MM.1S (cell line): Measurements from ENCODE around the gene MAPRE3.

ENCODE experiments used
- EZH2 ChIP-seq: fragments of 300-600 bp; sonication (generic); optimal IDR thresholded peaks from 2 replicates; pipeline ENCODE3; 2017; ENCODE audit warnings: low read depth, mild to moderate bottlenecking, antibody characterized with exemption, low read length, mixed read lengths
- EZH2phosphoT487 ChIP-seq: fragments of 300-600 bp; sonication (generic); IDR thresholded peaks from 2 replicates; pipeline ENCODE4 v1.6.1; 2018; ENCODE audit warnings: antibody characterized with exemption, low read length
- TF ChIP-seq, protein P1 (sequence below): fragments of 300-600 bp; sonication (generic); IDR thresholded peaks from 2 replicates; pipeline ENCODE4 v1.5.1; 2016; ENCODE audit warnings: antibody characterized with exemption, low read length, mixed read lengths

DNA sequence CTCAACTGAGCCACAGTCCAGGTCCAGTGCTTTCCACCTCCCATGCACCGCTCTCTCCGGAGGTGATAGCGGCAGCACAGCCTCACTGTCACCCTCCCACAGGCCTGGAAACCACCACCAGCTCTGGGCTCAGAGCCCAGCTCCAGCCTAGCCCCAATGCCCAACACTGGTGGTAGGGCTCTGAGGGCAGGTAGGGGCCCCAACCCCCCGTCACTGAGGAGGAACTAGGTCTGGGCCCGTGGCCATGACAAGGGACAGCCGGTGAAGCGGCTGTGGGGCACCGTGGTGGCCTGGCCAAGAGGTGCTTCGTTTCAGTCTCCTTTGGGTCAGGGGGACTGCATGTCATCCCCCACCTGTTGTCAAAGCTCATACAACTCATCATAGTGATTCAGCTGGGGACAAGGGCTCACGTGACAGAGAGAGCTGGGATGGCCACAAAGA, 56.8 kb downstream of the MAPRE3 start:
- TF ChIP-seq, protein P1, sequence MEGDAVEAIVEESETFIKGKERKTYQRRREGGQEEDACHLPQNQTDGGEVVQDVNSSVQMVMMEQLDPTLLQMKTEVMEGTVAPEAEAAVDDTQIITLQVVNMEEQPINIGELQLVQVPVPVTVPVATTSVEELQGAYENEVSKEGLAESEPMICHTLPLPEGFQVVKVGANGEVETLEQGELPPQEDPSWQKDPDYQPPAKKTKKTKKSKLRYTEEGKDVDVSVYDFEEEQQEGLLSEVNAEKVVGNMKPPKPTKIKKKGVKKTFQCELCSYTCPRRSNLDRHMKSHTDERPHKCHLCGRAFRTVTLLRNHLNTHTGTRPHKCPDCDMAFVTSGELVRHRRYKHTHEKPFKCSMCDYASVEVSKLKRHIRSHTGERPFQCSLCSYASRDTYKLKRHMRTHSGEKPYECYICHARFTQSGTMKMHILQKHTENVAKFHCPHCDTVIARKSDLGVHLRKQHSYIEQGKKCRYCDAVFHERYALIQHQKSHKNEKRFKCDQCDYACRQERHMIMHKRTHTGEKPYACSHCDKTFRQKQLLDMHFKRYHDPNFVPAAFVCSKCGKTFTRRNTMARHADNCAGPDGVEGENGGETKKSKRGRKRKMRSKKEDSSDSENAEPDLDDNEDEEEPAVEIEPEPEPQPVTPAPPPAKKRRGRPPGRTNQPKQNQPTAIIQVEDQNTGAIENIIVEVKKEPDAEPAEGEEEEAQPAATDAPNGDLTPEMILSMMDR, result no peak
- TF ChIP-seq EZH2, result no peak
- no peak for TF ChIP-seq EZH2phosphoT487
